CD4-positive, alpha-beta T cell (primary cell): Measurements from ENCODE around the gene KLHDC4. TPM values are rescaled to one million over a fixed set of nuclear protein-coding genes. Genes with fewer than 3 reads are reported as not detected.

ENCODE experiments used
- ATAC-seq: fragments of 200-7000 bp; cut with Tn5 transposase; one replicate; pipeline ENCODE4 v1.10.0; 2022; ENCODE audit warnings: mild to moderate bottlenecking; ENCODE audit not compliant: poor library complexity
- CTCF ChIA-PET: fragments of 350-600 bp; sonication (Branson Sonifier 250); formaldehyde crosslinking; loops from one replicate; lab custom pipeline; 2021; ENCODE audit warnings: antibody characterized with exemption, inconsistent platforms; lab: Charles Lee
- POLR2A ChIA-PET: fragments of 350-600 bp; sonication (Branson Sonifier 250); formaldehyde crosslinking; loops from one replicate; lab custom pipeline; 2021; ENCODE audit warnings: antibody characterized with exemption, inconsistent platforms; lab: Charles Lee
- DNase-seq, 14 experiments: peaks; one replicate each; pipeline ENCODE4 v3.0.0-alpha.2; 2013 to 2020; ENCODE audit warnings: mixed read lengths in 2 of 14
- H3K27ac ChIP-seq, 2 donors: one replicate each; pipeline versions ENCODE4 v1.5.1 to v1.7.0; 2013; ENCODE audit warnings: low read length in 2 of 2, low read depth in 1 of 2, mild to moderate bottlenecking in 1 of 2
- H3K27me3 ChIP-seq, 2 experiments: 1 replicate in 1 of 2; 2 replicates in 1 of 2; pipeline versions ENCODE4 v1.6.1 to v1.7.0; 2013; ENCODE audit warnings: low read length in 2 of 2, control low read depth in 1 of 2, mild to moderate bottlenecking in 1 of 2, moderate library complexity in 1 of 2; ENCODE audit not compliant: insufficient read depth in 2 of 2, control insufficient read depth in 1 of 2
- H3K36me3 ChIP-seq: one replicate; pipeline ENCODE4 v1.6.1; 2013; ENCODE audit warnings: low read length, control low read depth; ENCODE audit not compliant: insufficient read depth
- H3K4me1 ChIP-seq: one replicate; pipeline ENCODE4 v1.6.1; 2013; ENCODE audit warnings: low read length, control low read depth; ENCODE audit not compliant: insufficient read depth
- H3K4me3 ChIP-seq: one replicate; pipeline ENCODE4 v1.5.1; 2013; ENCODE audit warnings: mild to moderate bottlenecking, low read length, moderate library complexity
- H3K9me3 ChIP-seq, 2 experiments: 1 replicate in 1 of 2; 2 replicates in 1 of 2; pipeline versions ENCODE4 v1.6.1 to v1.7.0; 2013; ENCODE audit warnings: low read length in 2 of 2, mild to moderate bottlenecking in 2 of 2, control low read depth in 1 of 2, moderate library complexity in 1 of 2; ENCODE audit not compliant: control insufficient read depth in 1 of 2, insufficient read depth in 1 of 2
- H3K27ac Mint-ChIP-seq: one replicate; pipeline ENCODE4 v1.8.0; 2020; ENCODE audit warnings: mixed read lengths
- H3K27me3 Mint-ChIP-seq: one replicate; pipeline ENCODE4 v1.8.0; 2021; ENCODE audit warnings: mixed read lengths
- H3K36me3 Mint-ChIP-seq: one replicate; pipeline ENCODE4 v1.8.0; 2021; ENCODE audit warnings: low read depth, mixed read lengths
- H3K4me1 Mint-ChIP-seq: one replicate; pipeline ENCODE4 v1.8.0; 2021; ENCODE audit warnings: low read depth, mixed read lengths
- H3K4me3 Mint-ChIP-seq: one replicate; pipeline ENCODE4 v1.8.0; 2020; ENCODE audit warnings: mild to moderate bottlenecking, mixed read lengths
- H3K9me3 Mint-ChIP-seq: one replicate; pipeline ENCODE4 v1.8.0; 2020; ENCODE audit warnings: mixed read lengths
- CTCF ChIP-seq: fragments of 200-600 bp; IDR thresholded peaks from one replicate; pipeline ENCODE4 v1.8.0; 2022; ENCODE audit warnings: antibody characterized with exemption, mild to moderate bottlenecking
- intact Hi-C, 2 experiments: fragments of 100-400 bp; cut with DNase I in 1 of 2; cut with micrococcal nuclease in 1 of 2; formaldehyde crosslinking; loops; one replicate each; pipeline versions ENCODE4 v1.15.1 to v1.9.0; 2023 to 2025; cut with DNase I, micrococcal nuclease
- total RNA-seq, 174 experiments: library from RNA in 2 of 174; stranded (reverse) in 2 of 174; gene quantifications; one replicate each; pipeline ENCODE4 v1.2.3 and lab custom pipeline; 2021 to 2026

The KLHDC4 gene
- total RNA-seq, 2 experiments from 2014 or later: 41.4 to 43.0 TPM

GRCh38 chr16:87784812-87785211 lies 19.0 kb upstream of the KLHDC4 start:
- H3K36me3 Mint-ChIP-seq: no peaks in the 10 kb centered on the region
- DNase-seq (no peak), ATAC-seq (no peak)
- no peak overlapping the region for H3K27ac Mint-ChIP-seq
- Histone ChIP-seq H3K4me1 (peaks cover 19% of the 10 kb centered on the region), H3K36me3 (no peaks in the 10 kb centered on the region), H3K4me3 (no peak overlapping the region), H3K27me3 (no peaks in the 10 kb centered on the region), H3K9me3 (peaks cover 0 to 14% of the 10 kb centered on the region in 2 experiments), H3K27ac (no peak overlapping the region)
- intact Hi-C loops: no loop called here
- ChIA-PET CTCF (no interaction called here), POLR2A (no interaction called here)
- no peaks in the 10 kb centered on the region for H3K9me3 Mint-ChIP-seq
- TF ChIP-seq CTCF: no peak
- peaks cover 20% of the 10 kb centered on the region for H3K4me1 Mint-ChIP-seq
- H3K27me3 Mint-ChIP-seq: no peaks in the 10 kb centered on the region
- H3K4me3 Mint-ChIP-seq: no peak overlapping the region

GRCh38 chr16:87782033-87782432 lies 16.2 kb upstream of the KLHDC4 start:
- ChIA-PET CTCF (interaction anchor here (1.4 to 4.2 kb wide), 2 partner anchors 12 to 88 kb away, joined by 3 to 127 read pairs; partner anchors contain the start of gene SLC7A5), POLR2A (interaction anchor here (1.4 kb wide), 1 partner anchor 12 kb away, joined by 4 read pairs; no protein-coding TSS in a partner anchor)
- Histone ChIP-seq H3K4me1 (peaks cover 43% of the 10 kb centered on the region), H3K27me3 (no peaks in the 10 kb centered on the region), H3K4me3 (no peak overlapping the region), H3K27ac (no peak overlapping the region), H3K36me3 (no peaks in the 10 kb centered on the region), H3K9me3 (peaks cover 0 to 14% of the 10 kb centered on the region in 2 experiments)
- Mint-ChIP-seq H3K4me1 (peaks cover 38% of the 10 kb centered on the region), H3K27me3 (no peaks in the 10 kb centered on the region), H3K4me3 (no peak overlapping the region), H3K9me3 (no peaks in the 10 kb centered on the region), H3K27ac (no peak overlapping the region), H3K36me3 (no peaks in the 10 kb centered on the region)
- DNase-seq (no peak), ATAC-seq (no peak)
- no peak for TF ChIP-seq CTCF
- intact Hi-C loops: no loop called here

DNA sequence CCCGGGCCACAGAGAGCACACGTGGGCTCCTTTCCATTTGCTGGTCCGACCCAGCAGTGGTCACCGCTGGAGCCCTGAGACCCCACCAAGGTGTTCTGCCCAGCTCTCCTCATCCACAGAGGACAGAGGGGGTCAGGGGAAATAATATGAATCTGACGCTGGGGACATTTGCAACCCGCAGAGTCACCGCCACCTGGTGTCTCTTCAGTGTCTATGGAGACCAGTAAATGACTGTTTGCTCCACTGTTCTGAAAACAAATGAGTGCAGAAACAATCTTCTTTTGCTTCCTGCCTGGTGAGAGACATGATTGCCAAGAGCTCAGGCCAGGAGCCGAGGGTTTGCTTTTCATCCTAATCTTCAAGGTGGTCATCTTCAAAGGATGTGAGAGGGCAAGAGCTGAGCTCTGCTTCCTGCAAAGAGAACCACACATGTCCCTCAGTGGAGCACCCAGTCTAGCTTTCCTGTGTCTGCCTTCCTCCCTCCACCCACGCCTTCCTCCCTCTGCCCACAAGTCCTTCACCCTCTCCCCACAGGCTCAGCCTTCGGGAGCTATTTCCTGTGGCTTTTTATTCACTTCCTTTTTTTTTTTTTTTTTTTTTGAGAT lies 14.7 kb upstream of the KLHDC4 start:
- peaks cover 0 to 14% of the 10 kb centered on the region in 2 experiments for H3K9me3 ChIP-seq
- Mint-ChIP-seq H3K27me3 (no peaks in the 10 kb centered on the region), H3K4me1 (peaks cover 38% of the 10 kb centered on the region), H3K36me3 (no peaks in the 10 kb centered on the region), H3K27ac (peak overlapping the region; percentile 81), H3K4me3 (peak overlapping the region; percentile 9), H3K9me3 (no peaks in the 10 kb centered on the region)
- ATAC-seq (no peak), DNase-seq (peak in 8 of 14 experiments; percentile 6 to 77 (median 48))
- H3K27ac ChIP-seq: no peak overlapping the region
- POLR2A ChIA-PET: interaction anchor here (0.7 to 2.2 kb wide), 5 partner anchors 11 to 115 kb away, joined by 4 to 8 read pairs (median 5); partner anchors contain the start of genes KLHDC4 and SLC7A5
- no peaks in the 10 kb centered on the region for H3K27me3 ChIP-seq
- CTCF ChIA-PET: interaction anchor here (0.7 to 4.2 kb wide), 7 partner anchors 15 to 134 kb away, joined by 4 to 127 read pairs (median 26); partner anchors contain the start of genes KLHDC4 and SLC7A5
- no peak for TF ChIP-seq CTCF
- intact Hi-C loops: no loop called here
- no peak overlapping the region for H3K4me3 ChIP-seq
- peaks cover 43% of the 10 kb centered on the region for H3K4me1 ChIP-seq
- no peaks in the 10 kb centered on the region for H3K36me3 ChIP-seq
